Caco-2 (cell line): ENCODE measurements around the gene PPIH. TPM values are rescaled to one million over a fixed set of nuclear protein-coding genes. Genes with fewer than 3 reads are reported as not detected.
"Not testable (repeated sequence)": the region's sequence is repeated elsewhere in the genome, so short reads cannot be mapped to it uniquely, and the experiment has no call there.

Source experiments
- BruUV-seq: library from RNA; stranded (reverse); fragments of 400-500 nt; replicated peaks from 2 replicates; lab custom pipeline; 2021; lab: Mats Ljungman, UMichigan
- CTCF ChIA-PET: fragments of 300-600 bp; sonication (Branson Sonifier 250); formaldehyde crosslinking; loops from one replicate; lab custom pipeline; 2022; ENCODE audit warnings: antibody characterized with exemption; lab: Charles Lee
- POLR2A ChIA-PET: fragments of 300-600 bp; sonication (Branson Sonifier 250); formaldehyde crosslinking; loops from one replicate; lab custom pipeline; 2022; ENCODE audit warnings: antibody characterized with exemption; lab: Charles Lee
- DNase-seq, 2 experiments: peaks; one replicate each; pipeline versions ENCODE4 v3.0.0 to v3.0.0-alpha.2; 2020 to 2022
- H3K27me3 ChIP-seq: replicated peaks from 2 replicates; pipeline ENCODE4 v1.6.0; 2011; ENCODE audit warnings: low read length; ENCODE audit not compliant: control insufficient read depth, insufficient read depth
- H3K36me3 ChIP-seq: 2 replicates; pipeline ENCODE4 v1.5.1; 2011; ENCODE audit warnings: low read length; ENCODE audit not compliant: control insufficient read depth, insufficient read depth
- H3K4me1 ChIP-seq: fragments of 250-450 bp; sonication (Bioruptor Pico); 2 replicates; pipeline ENCODE4 v1.5.1; 2020; ENCODE audit warnings: mild to moderate bottlenecking
- H3K4me3 ChIP-seq: 2 replicates; pipeline ENCODE4 v1.5.1; 2011; ENCODE audit warnings: low read depth, mild to moderate bottlenecking, control low read depth, low read length
- H3K9me3 ChIP-seq: fragments of 250-450 bp; sonication (Bioruptor Pico); 2 replicates; pipeline ENCODE4 v1.5.1; 2020; ENCODE audit warnings: mild to moderate bottlenecking, moderate library complexity
- H3K27ac Mint-ChIP-seq: one replicate; pipeline ENCODE4 v1.8.0; 2022; ENCODE audit warnings: mixed read lengths; ENCODE audit not compliant: unreplicated experiment
- H3K27me3 Mint-ChIP-seq: one replicate; pipeline ENCODE4 v1.8.0; 2022; ENCODE audit warnings: mixed read lengths; ENCODE audit not compliant: insufficient read depth, unreplicated experiment
- H3K36me3 Mint-ChIP-seq: one replicate; pipeline ENCODE4 v1.8.0; 2022; ENCODE audit warnings: mild to moderate bottlenecking, mixed read lengths; ENCODE audit not compliant: insufficient read depth, unreplicated experiment
- H3K4me1 Mint-ChIP-seq: one replicate; pipeline ENCODE4 v1.8.0; 2022; ENCODE audit warnings: low read depth, mixed read lengths; ENCODE audit not compliant: unreplicated experiment
- H3K4me3 Mint-ChIP-seq: one replicate; pipeline ENCODE4 v1.8.0; 2022; ENCODE audit warnings: mild to moderate bottlenecking, moderate library complexity, mixed read lengths; ENCODE audit not compliant: unreplicated experiment
- H3K9me3 Mint-ChIP-seq: one replicate; pipeline ENCODE4 v1.8.0; 2022; ENCODE audit warnings: mixed read lengths; ENCODE audit not compliant: unreplicated experiment
- CTCF ChIP-seq, 2 experiments: fragments of 200-600 bp in 1 of 2; IDR thresholded peaks; 1 replicate in 1 of 2; 2 replicates in 1 of 2; pipeline versions ENCODE4 v1.5.1 to v1.8.0; 2011 to 2022; ENCODE audit warnings: antibody characterized with exemption in 1 of 2, control low read depth in 1 of 2, inconsistent platforms in 1 of 2, low read depth in 1 of 2, low read length in 1 of 2, mild to moderate bottlenecking in 1 of 2, moderate library complexity in 1 of 2; ENCODE audit not compliant: insufficient read depth in 1 of 2, severe bottlenecking in 1 of 2, unreplicated experiment in 1 of 2
- intact Hi-C: fragments of 100-400 bp; cut with micrococcal nuclease; formaldehyde crosslinking; loops from one replicate; pipeline ENCODE4 v1.10.0; 2022; ENCODE audit not compliant: unreplicated experiment
- total RNA-seq: library from RNA; stranded (reverse); gene quantifications from 2 replicates; pipeline ENCODE4 v1.2.3, GENCODE V29; 2022

The PPIH gene
- total RNA-seq, 1 experiment from 2014 or later, result 54.7 TPM

- H3K4me3 Mint-ChIP-seq, result no peak overlapping the region
- DNase-seq, result no peak
- no peak for TF ChIP-seq CTCF (IDR thresholded peaks at IDR 0.05; ENCODE audit: insufficient read depth in 1 of 2, low read depth in 1 of 2, low read length in 1 of 2, severe bottlenecking in 1 of 2, unreplicated experiment in 1 of 2)
- no TSS peak for BruUV-seq
- CTCF ChIA-PET, result no interaction called here
- H3K27me3 ChIP-seq, result no peaks in the 10 kb centered on the region
- POLR2A ChIA-PET, result interaction anchor here (0.6 kb wide), 1 partner anchor 871 kb away, joined by 6 read pairs; no protein-coding TSS in a partner anchor
- intact Hi-C loops, result no loop called here
- H3K4me3 ChIP-seq, result no peak overlapping the region
- H3K4me1 ChIP-seq, result no peaks in the 10 kb centered on the region
- no peaks in the 10 kb centered on the region for H3K9me3 Mint-ChIP-seq
- no peaks in the 10 kb centered on the region for H3K4me1 Mint-ChIP-seq
- no peaks in the 10 kb centered on the region for H3K27me3 Mint-ChIP-seq
- H3K9me3 ChIP-seq, result no peaks in the 10 kb centered on the region; the same call in 1 of the 2 replicates
- no peaks in the 10 kb centered on the region for H3K36me3 ChIP-seq
- H3K36me3 Mint-ChIP-seq, result no peaks in the 10 kb centered on the region
- no peak overlapping the region for H3K27ac Mint-ChIP-seq
Observed at GRCh38 chr1:42620307-42620706, 37.9 kb upstream of the PPIH start.

DNA sequence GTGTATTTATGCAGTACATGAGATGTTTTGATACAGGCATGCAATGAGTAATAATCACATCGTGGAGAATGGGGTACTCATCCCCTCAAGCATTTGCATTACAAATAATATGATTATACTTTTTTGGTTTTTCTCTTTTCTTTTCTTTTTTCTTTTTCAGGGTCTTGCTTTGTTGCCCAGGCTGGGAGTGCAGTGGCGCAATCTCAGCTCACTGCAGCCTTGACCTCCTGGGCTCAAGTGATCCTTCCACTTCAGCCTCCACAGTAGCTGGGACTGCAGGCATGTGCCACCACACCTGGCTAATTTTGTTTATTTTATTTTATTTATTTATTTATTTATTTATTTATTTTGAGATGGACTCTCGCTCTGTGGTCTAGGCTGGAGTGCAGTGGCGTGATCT, 37.0 kb upstream of the PPIH start:
- H3K4me1 Mint-ChIP-seq, DNase-seq, H3K4me3 ChIP-seq, intact Hi-C loops, H3K27me3 ChIP-seq, H3K4me3 Mint-ChIP-seq, H3K4me1 ChIP-seq, CTCF ChIA-PET, H3K36me3 Mint-ChIP-seq, H3K9me3 ChIP-seq, H3K36me3 ChIP-seq, H3K9me3 Mint-ChIP-seq, BruUV-seq, H3K27me3 Mint-ChIP-seq, H3K27ac Mint-ChIP-seq, POLR2A ChIA-PET: not testable (repeated sequence)

GRCh38 chr1:42627205-42627604, 31.0 kb upstream of the PPIH start:
- H3K27ac Mint-ChIP-seq, H3K27me3 Mint-ChIP-seq, H3K36me3 ChIP-seq, H3K36me3 Mint-ChIP-seq, H3K4me3 Mint-ChIP-seq, BruUV-seq, H3K27me3 ChIP-seq, H3K9me3 ChIP-seq, H3K4me3 ChIP-seq, DNase-seq, intact Hi-C loops, CTCF ChIA-PET, H3K9me3 Mint-ChIP-seq, POLR2A ChIA-PET, H3K4me1 ChIP-seq, H3K4me1 Mint-ChIP-seq: not testable (repeated sequence)

- no TSS peak for BruUV-seq
- TF ChIP-seq CTCF (IDR thresholded peaks at IDR 0.05; ENCODE audit: insufficient read depth in 1 of 2, low read depth in 1 of 2, low read length in 1 of 2, severe bottlenecking in 1 of 2, unreplicated experiment in 1 of 2), result no peak
- no peak for DNase-seq
- H3K36me3 Mint-ChIP-seq, result no peaks in the 10 kb centered on the region
- Histone ChIP-seq H3K9me3 (no peaks in the 10 kb centered on the region), H3K36me3 (no peaks in the 10 kb centered on the region), H3K4me3 (no peak overlapping the region), H3K4me1 (no peaks in the 10 kb centered on the region), H3K27me3 (no peaks in the 10 kb centered on the region)
- ChIA-PET POLR2A (no interaction called here), CTCF (no interaction called here)
- no peaks in the 10 kb centered on the region for H3K27me3 Mint-ChIP-seq
- no peaks in the 10 kb centered on the region for H3K9me3 Mint-ChIP-seq
- no peaks in the 10 kb centered on the region for H3K4me1 Mint-ChIP-seq
- no peak overlapping the region for H3K27ac Mint-ChIP-seq
- no peak overlapping the region for H3K4me3 Mint-ChIP-seq
- intact Hi-C loops, result no loop called here
Observed at GRCh38 chr1:42639116-42639515, 19.1 kb upstream of the PPIH start.
